Panc1 (cell line): Measurements from ENCODE around the gene SNUPN. TPM values are rescaled to one million over a fixed set of nuclear protein-coding genes. Genes with fewer than 3 reads are reported as not detected.

ENCODE experiments used
- ATAC-seq: fragments of 200-7000 bp; cut with Tn5 transposase; 2 replicates; pipeline ENCODE4 v1.9.1; 2020; ENCODE audit warnings: mild to moderate bottlenecking, moderate library complexity
- BruUV-seq: library from RNA; stranded (reverse); fragments of 400-500 nt; replicated peaks from 2 replicates; lab custom pipeline; 2021; lab: Mats Ljungman, UMichigan
- CTCF ChIA-PET: fragments of 300-600 bp; sonication (Branson Sonifier 250); formaldehyde crosslinking; loops from one replicate; lab custom pipeline; 2022; ENCODE audit warnings: antibody characterized with exemption; lab: Charles Lee
- POLR2A ChIA-PET: fragments of 300-600 bp; sonication (Branson Sonifier 250); formaldehyde crosslinking; loops from one replicate; lab custom pipeline; 2022; ENCODE audit warnings: antibody characterized with exemption; lab: Charles Lee
- DNase-seq: peaks from one replicate; pipeline ENCODE4 v3.0.0-alpha.2; 2010; ENCODE audit warnings: low read depth, low spot score
- H3K27ac ChIP-seq: 2 replicates; pipeline ENCODE4 v1.5.1; 2011; ENCODE audit warnings: mild to moderate bottlenecking, low read length, inconsistent platforms
- H3K27me3 ChIP-seq: fragments of 200-500 bp; sonication (Bioruptor generic); 2 replicates; pipeline ENCODE4 v1.6.0; 2014; ENCODE audit warnings: low read length, inconsistent platforms; ENCODE audit not compliant: control insufficient read depth, insufficient read depth
- H3K36me3 ChIP-seq: fragments of 200-500 bp; sonication (Bioruptor generic); 2 replicates; pipeline ENCODE4 v1.5.1; 2014; ENCODE audit warnings: inconsistent platforms, mild to moderate bottlenecking, low read length, moderate library complexity; ENCODE audit not compliant: control insufficient read depth, insufficient read depth
- H3K4me1 ChIP-seq: 2 replicates; pipeline ENCODE4 v1.5.1; 2011; ENCODE audit warnings: inconsistent platforms, mild to moderate bottlenecking, low read length, moderate library complexity; ENCODE audit not compliant: control insufficient read depth, insufficient read depth
- H3K4me3 ChIP-seq, 2 experiments: 2 replicates each; pipeline ENCODE4 v1.5.1; 2011 to 2012; ENCODE audit warnings: low read depth in 2 of 2, low read length in 2 of 2, mild to moderate bottlenecking in 2 of 2, inconsistent platforms in 1 of 2, moderate library complexity in 1 of 2
- H3K9me3 ChIP-seq: fragments of 200-500 bp; sonication (Bioruptor generic); 2 replicates; pipeline ENCODE4 v1.5.1; 2014; ENCODE audit warnings: low read depth, mild to moderate bottlenecking, inconsistent platforms, low read length, moderate library complexity; ENCODE audit not compliant: control insufficient read depth, insufficient read depth
- POLR2AphosphoS5 ChIP-seq: IDR thresholded peaks from 2 replicates; pipeline ENCODE4 v1.6.1; 2012; ENCODE audit warnings: mild to moderate bottlenecking, low read depth, low read length, moderate library complexity
- SIN3A ChIP-seq: IDR thresholded peaks from 2 replicates; pipeline ENCODE4 v1.6.1; 2012; ENCODE audit warnings: low read depth, mild to moderate bottlenecking, low read length, moderate library complexity, borderline replicate concordance; ENCODE audit not compliant: insufficient read depth
- TCF7L2 ChIP-seq: IDR thresholded peaks from 2 replicates; pipeline ENCODE4 v1.6.1; 2011; ENCODE audit warnings: mild to moderate bottlenecking, low read depth, low read length, inconsistent platforms
- in situ Hi-C: cut with HindIII; loops from 2 replicates; pipeline ENCODE4 v1.10.0; 2016; ENCODE audit warnings: low sequenced_read_pairs, low pct_unique_long_range_greater_than_20kb
- intact Hi-C: fragments of 100-400 bp; cut with micrococcal nuclease; formaldehyde crosslinking; loops from one replicate; pipeline ENCODE4 v1.10.0; 2022; ENCODE audit not compliant: unreplicated experiment
- total RNA-seq: library from RNA; stranded (reverse); gene quantifications from one replicate; pipeline ENCODE4 v1.2.1, GENCODE V29; 2021; ENCODE audit not compliant: unreplicated experiment
- TF ChIP-seq, protein P1 (sequence below): fragments of 450-650 bp; IDR thresholded peaks from 2 replicates; pipeline ENCODE4 v1.5.1; 2017; ENCODE audit warnings: mild to moderate bottlenecking
- TF ChIP-seq, protein P2 (sequence below), 2 experiments: IDR thresholded peaks; 2 replicates each; pipeline ENCODE4 v1.6.1; 2011 to 2012; ENCODE audit warnings: low read depth in 2 of 2, control low read depth in 1 of 2, low read length in 1 of 2, mild to moderate bottlenecking in 1 of 2, moderate library complexity in 1 of 2; ENCODE audit not compliant: insufficient read depth in 1 of 2

SNUPN gene
- total RNA-seq, 1 experiment from 2014 or later = 52.1 TPM

DNA sequence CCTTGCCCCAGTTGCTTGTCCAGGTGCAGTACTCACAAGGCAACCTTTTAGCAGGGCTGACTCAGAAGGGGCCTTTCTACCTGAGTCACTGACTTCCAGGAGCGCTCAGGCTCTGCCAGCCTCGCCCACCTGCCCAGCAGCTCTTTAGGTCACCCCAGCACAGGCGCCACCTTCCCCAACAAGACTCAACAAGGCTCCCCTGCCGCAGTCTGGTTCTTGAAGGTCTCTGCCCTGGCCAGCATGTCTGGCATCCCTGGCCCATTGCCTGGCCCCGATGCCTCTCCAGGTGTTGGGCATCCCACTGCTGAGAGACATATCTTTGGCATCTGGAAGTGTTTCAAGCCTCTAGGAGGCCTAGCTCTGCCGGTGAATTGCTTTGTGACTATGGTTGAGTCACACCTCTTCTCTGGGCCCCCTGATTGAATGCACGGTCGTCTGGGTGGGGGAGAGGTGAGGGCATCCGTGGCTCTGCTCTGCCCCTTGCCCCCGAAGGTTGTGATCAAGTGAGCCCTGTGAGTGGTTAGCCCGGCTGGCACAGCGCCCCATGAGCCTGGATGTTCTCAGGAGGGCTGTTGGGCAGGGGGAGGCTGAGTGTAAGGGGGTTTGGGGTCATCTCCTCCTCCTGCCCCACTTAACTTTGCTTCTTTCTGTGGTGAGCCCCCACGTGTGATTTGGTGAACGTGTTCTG lies 43.8 kb upstream of the SNUPN start:
- H3K4me1 ChIP-seq = peaks cover 38% of the 10 kb centered on the region
- no peaks in the 10 kb centered on the region for H3K27me3 ChIP-seq
- H3K4me3 ChIP-seq = no peak overlapping the region
- ChIA-PET POLR2A (no interaction called here), CTCF (interaction anchor here (1.5 kb wide), 1 partner anchor 10 kb away, joined by 5 read pairs; no protein-coding TSS in a partner anchor)
- intact Hi-C loops (no loop called here), in situ Hi-C loops (no loop called here)
- BruUV-seq = no TSS peak
- DNase-seq (no peak), ATAC-seq (no peak)
- H3K27ac ChIP-seq = no peak overlapping the region
- H3K9me3 ChIP-seq = no peaks in the 10 kb centered on the region
- TF ChIP-seq, protein P1, sequence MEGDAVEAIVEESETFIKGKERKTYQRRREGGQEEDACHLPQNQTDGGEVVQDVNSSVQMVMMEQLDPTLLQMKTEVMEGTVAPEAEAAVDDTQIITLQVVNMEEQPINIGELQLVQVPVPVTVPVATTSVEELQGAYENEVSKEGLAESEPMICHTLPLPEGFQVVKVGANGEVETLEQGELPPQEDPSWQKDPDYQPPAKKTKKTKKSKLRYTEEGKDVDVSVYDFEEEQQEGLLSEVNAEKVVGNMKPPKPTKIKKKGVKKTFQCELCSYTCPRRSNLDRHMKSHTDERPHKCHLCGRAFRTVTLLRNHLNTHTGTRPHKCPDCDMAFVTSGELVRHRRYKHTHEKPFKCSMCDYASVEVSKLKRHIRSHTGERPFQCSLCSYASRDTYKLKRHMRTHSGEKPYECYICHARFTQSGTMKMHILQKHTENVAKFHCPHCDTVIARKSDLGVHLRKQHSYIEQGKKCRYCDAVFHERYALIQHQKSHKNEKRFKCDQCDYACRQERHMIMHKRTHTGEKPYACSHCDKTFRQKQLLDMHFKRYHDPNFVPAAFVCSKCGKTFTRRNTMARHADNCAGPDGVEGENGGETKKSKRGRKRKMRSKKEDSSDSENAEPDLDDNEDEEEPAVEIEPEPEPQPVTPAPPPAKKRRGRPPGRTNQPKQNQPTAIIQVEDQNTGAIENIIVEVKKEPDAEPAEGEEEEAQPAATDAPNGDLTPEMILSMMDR = no peak
- no peak for TF ChIP-seq SIN3A
- TF ChIP-seq POLR2AphosphoS5 = no peak
- no peak for TF ChIP-seq TCF7L2
- H3K36me3 ChIP-seq = no peaks in the 10 kb centered on the region

DNA sequence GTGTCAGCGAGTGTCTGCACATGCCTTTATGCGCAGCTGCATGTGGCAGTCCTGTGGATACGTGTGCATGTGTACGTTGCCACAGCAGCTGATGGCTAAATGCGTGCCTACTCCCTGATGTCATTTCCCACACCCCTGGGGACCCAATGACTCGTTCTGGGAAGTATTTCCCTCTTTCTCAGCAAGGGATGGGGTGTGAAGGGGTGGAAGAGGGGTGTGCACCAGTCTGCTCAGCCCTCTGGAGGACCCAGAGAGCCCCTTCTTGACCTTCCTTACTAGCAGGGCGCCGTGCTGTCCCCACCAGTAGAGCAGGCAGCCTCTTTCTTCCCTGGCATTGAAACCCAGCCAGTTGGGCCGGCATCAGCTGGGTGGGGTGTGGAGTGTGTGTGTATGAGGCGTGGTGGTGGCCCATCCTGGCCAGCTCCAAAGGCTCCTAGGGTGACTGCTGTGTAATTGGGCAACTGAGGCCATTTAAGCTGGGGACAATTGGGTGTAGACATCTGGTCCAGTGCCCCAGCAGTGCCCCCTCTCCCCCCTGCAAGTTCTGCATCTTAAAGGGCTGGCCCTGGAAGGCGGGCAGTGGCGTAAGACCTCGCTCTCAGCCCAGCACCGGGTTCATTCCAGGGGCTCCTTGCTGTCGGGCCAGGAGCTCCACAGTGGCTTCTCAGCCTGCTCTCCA lies 41.4 kb upstream of the SNUPN start:
- Histone ChIP-seq H3K9me3 (no peaks in the 10 kb centered on the region), H3K36me3 (no peaks in the 10 kb centered on the region), H3K4me1 (peaks cover 22% of the 10 kb centered on the region), H3K27me3 (no peaks in the 10 kb centered on the region), H3K27ac (peak overlapping the region; percentile 44; the same call in 1 of the 2 replicates), H3K4me3 (no peak overlapping the region)
- peak; percentile 82 for ATAC-seq
- ChIA-PET POLR2A (no interaction called here), CTCF (no interaction called here)
- in situ Hi-C loops (no loop called here), intact Hi-C loops (no loop called here)
- DNase-seq = peak; percentile 86
- TF ChIP-seq TCF7L2 (no peak), SIN3A (no peak), POLR2AphosphoS5 (no peak)
- TF ChIP-seq, protein P2, sequence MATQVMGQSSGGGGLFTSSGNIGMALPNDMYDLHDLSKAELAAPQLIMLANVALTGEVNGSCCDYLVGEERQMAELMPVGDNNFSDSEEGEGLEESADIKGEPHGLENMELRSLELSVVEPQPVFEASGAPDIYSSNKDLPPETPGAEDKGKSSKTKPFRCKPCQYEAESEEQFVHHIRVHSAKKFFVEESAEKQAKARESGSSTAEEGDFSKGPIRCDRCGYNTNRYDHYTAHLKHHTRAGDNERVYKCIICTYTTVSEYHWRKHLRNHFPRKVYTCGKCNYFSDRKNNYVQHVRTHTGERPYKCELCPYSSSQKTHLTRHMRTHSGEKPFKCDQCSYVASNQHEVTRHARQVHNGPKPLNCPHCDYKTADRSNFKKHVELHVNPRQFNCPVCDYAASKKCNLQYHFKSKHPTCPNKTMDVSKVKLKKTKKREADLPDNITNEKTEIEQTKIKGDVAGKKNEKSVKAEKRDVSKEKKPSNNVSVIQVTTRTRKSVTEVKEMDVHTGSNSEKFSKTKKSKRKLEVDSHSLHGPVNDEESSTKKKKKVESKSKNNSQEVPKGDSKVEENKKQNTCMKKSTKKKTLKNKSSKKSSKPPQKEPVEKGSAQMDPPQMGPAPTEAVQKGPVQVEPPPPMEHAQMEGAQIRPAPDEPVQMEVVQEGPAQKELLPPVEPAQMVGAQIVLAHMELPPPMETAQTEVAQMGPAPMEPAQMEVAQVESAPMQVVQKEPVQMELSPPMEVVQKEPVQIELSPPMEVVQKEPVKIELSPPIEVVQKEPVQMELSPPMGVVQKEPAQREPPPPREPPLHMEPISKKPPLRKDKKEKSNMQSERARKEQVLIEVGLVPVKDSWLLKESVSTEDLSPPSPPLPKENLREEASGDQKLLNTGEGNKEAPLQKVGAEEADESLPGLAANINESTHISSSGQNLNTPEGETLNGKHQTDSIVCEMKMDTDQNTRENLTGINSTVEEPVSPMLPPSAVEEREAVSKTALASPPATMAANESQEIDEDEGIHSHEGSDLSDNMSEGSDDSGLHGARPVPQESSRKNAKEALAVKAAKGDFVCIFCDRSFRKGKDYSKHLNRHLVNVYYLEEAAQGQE (IDR thresholded peaks at IDR 0.05; ENCODE audit: insufficient read depth in 1 of 2, low read depth in 2 of 2, low read length in 1 of 2) = no peak
- TF ChIP-seq, protein P1 = no peak
- no TSS peak for BruUV-seq
